COR-L47 (cell line): ENCODE measurements around the gene DPP9.
A peak's percentile ranks its signal among the peaks of the same experiment; 100 is the strongest.
"Not testable (repeated sequence)": the region's sequence is repeated elsewhere in the genome, so short reads cannot be mapped to it uniquely, and the experiment has no call there.

Experiments used
- DNase-seq: peaks from one replicate; lab custom pipeline; 2025; lab: John Stamatoyannopoulos, UW

DPP9 gene

GRCh38 chr19:4687396-4687795 is 36.2 kb downstream of the DPP9 start:
- DNase-seq: no peak

- DNase-seq: no peak
These were observed 36.9 kb downstream of the DPP9 start for GRCh38 chr19:4686700-4687099.

- no peak for DNase-seq
These were observed 39.1 kb downstream of the DPP9 start for GRCh38 chr19:4684312-4685095.

- no peak for DNase-seq
These were observed 41.0 kb downstream of the DPP9 start for GRCh38 chr19:4682417-4683200.

- not testable (repeated sequence) for DNase-seq
These were observed 43.6 kb downstream of the DPP9 start for GRCh38 chr19:4680021-4680420.

GRCh38 chr19:4678881-4679790 is 44.5 kb downstream of the DPP9 start:
- DNase-seq: no peak

GRCh38 chr19:4676955-4677731 is 46.5 kb downstream of the DPP9 start:
- DNase-seq: peak; percentile 46

GRCh38 chr19:4675346-4675745 is 48.3 kb downstream of the DPP9 start:
- no peak for DNase-seq

GRCh38 chr19:4673726-4674125 is 49.9 kb downstream of the DPP9 start:
- no peak for DNase-seq

GRCh38 chr19:4673216-4673615 is 50.4 kb downstream of the DPP9 start:
- DNase-seq: no peak

GRCh38 chr19:4671185-4671851 is 52.3 kb downstream of the DPP9 start:
- DNase-seq: no peak

- peak; percentile 87 for DNase-seq
These were observed 53.7 kb downstream of the DPP9 start, which contains the start of gene MYDGF for GRCh38 chr19:4669723-4670480. Gene MYDGF, minus strand, starts transcription at chr19:4670342. Its CDS starts 8 bp downstream, at chr19:4670334.

GRCh38 chr19:4664642-4665041 is 59.0 kb downstream of the DPP9 start:
- DNase-seq: no peak

- no peak for DNase-seq
These were observed 60.8 kb downstream of the DPP9 start for GRCh38 chr19:4662812-4663211.

- DNase-seq: no peak
These were observed 61.5 kb downstream of the DPP9 start for GRCh38 chr19:4662020-4662695.

- no peak for DNase-seq
These were observed 62.6 kb downstream of the DPP9 start for GRCh38 chr19:4660993-4661392.

GRCh38 chr19:4660181-4660791 is 63.4 kb downstream of the DPP9 start:
- no peak for DNase-seq

- DNase-seq: no peak
These were observed 65.8 kb downstream of the DPP9 start for GRCh38 chr19:4657835-4658234.

- no peak for DNase-seq
These were observed 66.4 kb downstream of the DPP9 start for GRCh38 chr19:4657262-4657661.
